ENCODE results near the gene BPIFB2.
"Not testable (repeated sequence)": the region's sequence is repeated elsewhere in the genome, so short reads cannot be mapped to it uniquely, and the experiment has no call there.

The BPIFB2 gene

GRCh38 chr20:32970973-32971300 lies 36.6 kb upstream of the BPIFB2 start:
- no peak for DNase-seq

- DNase-seq: no peak
Measured at GRCh38 chr20:32971703-32972161, 35.8 kb upstream of the BPIFB2 start.

DNA sequence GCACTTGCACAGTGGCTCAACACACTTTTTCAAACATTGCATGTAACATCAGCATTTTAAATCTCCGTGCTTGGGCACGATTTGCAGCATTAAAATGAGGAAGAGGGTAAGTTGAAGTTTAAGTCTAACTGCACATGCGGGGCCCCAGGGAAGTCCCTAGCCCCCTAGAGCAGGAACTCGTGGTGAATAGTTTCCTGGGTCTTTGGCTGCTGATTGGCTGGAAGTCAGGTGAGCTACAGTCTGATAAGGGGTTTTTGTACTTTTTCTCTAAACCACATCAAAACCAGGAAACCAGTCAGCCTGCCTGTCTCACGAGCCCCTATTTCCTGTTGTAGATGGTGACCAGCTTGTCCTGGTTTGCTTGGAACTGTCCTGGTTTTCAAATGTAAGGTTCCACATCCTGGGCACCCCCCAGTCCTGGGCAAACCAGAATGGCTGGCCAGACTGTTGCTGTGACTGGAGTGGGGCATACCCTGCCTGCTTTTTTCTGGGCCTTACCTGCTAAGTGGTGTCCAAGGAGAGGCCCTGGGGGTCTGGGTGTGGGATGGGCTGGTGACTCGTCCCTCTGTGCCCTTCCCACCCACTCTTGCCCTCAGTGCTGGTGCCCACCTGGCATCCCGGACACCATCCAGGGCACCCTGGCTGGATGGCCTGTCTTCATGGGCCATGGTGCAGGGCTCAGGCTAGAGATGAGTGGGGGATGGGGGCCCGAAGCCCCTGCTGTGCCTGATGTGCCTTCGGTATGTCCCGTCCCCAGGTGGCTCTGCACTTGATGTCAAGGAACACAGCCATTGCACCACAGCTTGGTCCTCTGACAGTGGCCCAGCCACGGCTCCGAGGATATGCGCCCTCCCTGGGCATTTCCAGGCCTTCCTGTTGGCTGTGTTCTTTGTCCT lies 35.1 kb upstream of the BPIFB2 start:
- peak; percentile 69 for DNase-seq

- no peak for DNase-seq
Measured at GRCh38 chr20:32973077-32973717, 34.3 kb upstream of the BPIFB2 start.

GRCh38 chr20:32974204-32975064 lies 33.1 kb upstream of the BPIFB2 start:
- not testable (repeated sequence) for DNase-seq

DNA sequence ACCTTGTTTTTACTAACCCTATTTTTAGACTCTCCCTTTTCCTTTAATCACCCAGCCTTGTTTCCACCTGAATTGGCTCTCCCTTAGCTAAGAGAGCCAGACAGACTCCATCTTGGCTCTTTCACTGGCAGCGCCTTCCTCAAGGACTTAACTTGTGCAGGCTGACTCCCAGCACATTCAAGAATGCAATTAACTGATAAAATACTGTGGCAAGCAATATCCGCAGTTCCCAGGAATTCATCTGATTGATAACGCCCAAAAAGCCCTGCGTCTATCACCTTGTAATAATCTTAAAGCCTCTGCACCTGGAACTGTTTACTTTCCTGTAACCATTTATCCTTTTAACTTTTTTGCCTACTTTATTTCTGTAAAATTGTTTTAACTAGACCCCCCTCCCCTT lies 32.4 kb upstream of the BPIFB2 start:
- not testable (repeated sequence) for DNase-seq

DNA sequence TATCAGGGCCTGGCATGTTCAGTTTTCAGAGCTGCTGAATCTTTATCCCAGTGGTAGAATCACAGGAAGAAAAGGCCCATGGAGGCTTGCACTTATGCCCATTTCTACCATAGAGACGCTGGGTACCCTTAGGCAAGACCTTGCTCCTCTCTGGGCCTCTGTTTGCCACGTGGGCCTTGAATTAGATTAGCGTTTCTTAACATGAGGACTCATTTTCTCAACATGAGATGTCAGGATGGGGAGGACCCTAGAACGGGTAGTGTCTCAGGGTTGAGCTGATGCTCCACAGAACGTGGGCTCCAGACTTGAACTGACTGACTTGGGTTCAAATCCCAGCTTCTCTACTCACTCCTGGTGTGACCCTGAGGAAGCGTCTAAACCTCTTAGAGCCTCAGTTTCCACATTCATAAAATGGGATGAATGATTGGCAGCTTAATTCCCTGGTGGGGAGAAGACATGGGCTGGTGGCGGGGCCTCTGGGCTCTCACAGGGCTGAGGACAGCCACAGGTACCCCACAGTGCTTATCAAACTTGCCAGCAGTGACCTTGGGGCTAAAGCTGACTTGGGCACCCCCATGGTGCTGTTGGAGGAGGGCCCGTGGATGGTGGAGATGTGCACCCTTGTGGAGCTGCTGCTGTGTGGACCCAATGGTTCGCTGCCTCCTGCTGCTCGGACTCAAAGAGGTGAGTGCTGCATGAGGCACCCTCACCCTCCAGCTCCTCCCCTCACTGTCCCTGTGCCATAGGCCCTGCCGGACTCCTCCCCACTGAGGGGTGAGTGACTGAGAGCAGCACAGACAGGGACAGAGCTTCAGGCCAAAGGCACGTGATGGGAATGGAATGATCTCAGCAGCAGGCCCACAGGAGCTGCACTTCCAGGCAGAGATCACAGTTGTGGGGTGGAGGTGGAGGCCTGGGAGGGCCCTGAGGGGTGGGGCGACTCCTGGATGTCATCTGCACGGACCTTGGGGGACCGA lies 31.5 kb upstream of the BPIFB2 start:
- no peak for DNase-seq

DNA sequence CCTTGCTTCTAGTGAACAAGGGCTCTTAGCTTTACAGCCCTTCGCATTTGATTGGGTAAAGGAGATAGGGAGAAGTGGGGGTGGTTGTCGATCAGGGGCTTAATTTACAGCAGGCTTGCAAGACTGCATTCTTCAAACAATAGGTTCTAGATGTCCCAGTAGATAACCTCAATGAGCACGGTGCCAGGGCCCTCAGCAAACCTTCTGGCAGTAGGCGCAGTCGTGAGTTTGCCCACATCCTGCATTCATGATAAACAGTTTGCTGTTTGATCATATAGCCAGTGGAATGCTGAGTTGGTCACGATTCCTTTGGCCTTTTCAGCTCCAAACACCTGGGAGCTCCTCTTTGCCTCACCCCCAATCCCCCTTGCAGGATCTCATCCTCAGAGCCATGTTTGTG lies 30.8 kb upstream of the BPIFB2 start:
- DNase-seq: no peak

GRCh38 chr20:32977281-32978008 lies 30.1 kb upstream of the BPIFB2 start:
- no peak for DNase-seq

DNA sequence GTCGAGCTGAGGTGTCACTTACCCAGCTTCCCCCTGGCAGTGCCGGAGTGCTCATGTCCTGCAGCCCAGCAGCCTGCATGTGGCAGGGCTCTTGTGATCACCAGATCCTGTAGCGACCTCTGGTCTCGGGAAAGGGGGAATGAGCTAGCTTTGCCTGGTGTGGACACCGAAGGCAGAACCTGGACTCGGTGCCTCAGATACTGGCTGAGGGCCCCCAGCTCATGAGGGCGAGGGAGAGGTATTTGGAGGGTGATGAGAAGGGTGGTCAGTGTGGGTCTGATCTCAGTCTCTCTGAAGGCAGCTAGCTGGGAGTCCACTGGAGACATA lies 29.5 kb upstream of the BPIFB2 start:
- no peak for DNase-seq

DNA sequence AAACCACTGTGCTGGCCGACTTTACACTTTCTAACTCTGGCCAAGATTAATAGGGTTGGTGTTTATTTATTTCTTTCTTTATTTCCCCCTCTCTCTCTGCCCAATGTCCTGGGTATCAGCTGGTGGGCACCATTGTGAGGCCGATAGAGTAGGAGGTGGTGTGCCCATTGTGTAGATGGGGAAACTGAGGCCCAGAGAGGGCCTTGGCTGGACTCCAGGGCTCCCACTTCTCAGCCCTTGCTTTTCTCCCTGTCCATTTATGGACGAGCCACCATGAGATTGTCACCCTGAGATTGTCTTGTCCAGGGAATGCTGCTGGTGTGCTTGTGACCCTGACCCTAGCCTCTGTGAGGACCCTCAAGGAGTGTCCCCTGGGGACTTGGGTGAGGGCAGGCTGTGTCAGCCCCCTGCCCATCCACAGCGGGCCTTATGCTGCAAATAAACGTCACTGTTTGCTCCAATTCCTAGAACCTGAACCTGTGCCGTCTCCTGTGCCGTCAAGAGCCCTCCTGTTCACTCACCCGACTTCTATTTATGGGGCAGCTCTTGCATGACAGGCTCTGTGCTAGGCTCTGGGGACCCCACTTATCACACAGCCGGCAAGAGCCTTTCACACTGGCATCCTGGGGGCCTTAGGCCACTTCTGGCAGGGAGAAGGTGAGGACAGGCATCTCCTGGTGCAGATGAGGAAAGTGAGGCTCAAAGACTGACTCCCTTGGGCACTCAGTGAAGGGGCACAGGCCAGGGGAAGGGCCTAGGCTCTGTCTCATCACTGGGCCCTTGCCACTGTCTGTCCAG lies 28.1 kb upstream of the BPIFB2 start:
- no peak for DNase-seq

GRCh38 chr20:32980131-32980941 lies 27.2 kb upstream of the BPIFB2 start:
- DNase-seq: no peak

- DNase-seq: no peak
Measured at GRCh38 chr20:32980990-32981389, 26.5 kb upstream of the BPIFB2 start.

DNA sequence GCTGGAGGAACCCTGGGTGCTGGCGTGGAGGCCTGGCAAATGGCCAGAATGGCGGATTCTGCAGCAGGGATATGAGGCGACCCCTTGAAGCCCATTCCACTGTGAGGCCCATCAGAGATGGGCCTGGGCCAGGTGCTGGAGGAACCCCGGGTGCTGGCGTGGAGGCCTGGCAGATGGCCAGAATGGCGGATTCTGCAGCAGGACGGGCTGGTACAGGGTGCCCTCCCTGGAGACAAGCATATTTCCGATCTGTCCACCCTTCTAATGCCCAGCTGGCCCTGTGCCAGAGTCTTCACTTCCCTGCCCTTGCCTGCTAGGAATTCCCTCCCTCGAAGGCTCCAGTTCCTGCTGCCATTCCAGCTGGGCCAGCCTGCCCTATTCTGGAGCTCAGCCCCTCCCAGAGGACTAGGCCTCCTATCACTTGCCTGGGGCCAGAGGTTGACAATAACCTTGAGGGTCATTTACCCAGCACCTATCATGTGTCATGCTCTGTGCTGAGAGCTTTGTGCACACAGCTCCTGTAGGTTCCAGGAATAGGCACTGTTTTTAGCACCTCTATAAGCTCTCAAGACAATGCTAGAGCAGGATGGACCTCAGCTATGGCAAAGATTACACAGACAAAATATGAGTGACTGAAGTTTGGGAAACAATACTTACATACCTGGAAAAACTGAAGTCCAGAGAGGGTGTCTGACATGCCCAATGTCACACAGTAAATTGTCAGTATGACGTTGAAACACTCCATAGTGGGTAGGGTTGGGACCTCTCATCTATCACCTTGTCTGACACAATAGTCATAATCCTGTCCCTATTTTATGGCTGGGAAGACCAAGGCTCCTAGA lies 24.7 kb upstream of the BPIFB2 start:
- no peak for DNase-seq

GRCh38 chr20:32983459-32984112 lies 23.9 kb upstream of the BPIFB2 start:
- no peak for DNase-seq

- DNase-seq: no peak
Measured at GRCh38 chr20:32984196-32984595, 23.3 kb upstream of the BPIFB2 start.

DNA sequence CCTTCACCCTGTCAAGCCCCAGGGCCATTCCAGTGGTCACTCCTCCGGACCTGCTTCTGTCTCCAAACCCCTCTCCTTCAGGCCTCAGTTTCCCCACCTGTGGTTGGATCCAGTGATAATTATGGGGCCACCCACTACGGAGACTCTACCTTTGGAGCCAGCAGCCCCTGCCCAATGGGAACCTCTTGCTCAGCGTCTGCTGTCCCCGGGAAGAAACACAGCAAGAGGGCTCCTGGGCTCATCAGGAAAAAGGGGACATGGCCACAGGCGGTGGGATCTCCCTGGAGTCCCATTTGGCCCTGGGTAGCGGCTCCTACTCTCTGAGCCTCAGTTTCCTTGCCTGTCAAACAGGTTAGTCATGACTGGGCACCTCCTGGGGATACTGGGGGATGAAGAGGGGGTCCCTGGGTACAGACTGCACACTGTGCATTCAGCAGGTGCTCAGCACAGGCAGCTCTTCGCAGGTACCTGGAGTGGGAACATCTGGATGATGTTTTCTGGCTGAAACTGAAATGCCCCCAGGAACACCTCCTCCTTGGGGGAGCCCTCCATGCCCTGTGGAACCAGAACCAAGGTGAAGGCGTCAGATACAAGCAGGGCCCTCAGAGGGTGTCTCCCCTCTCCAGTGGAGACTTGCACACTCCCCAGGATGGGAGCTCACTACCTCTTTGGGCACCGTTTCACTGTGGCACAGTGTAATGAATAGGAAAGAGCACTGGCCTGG lies 22.7 kb upstream of the BPIFB2 start:
- no peak for DNase-seq

DNA sequence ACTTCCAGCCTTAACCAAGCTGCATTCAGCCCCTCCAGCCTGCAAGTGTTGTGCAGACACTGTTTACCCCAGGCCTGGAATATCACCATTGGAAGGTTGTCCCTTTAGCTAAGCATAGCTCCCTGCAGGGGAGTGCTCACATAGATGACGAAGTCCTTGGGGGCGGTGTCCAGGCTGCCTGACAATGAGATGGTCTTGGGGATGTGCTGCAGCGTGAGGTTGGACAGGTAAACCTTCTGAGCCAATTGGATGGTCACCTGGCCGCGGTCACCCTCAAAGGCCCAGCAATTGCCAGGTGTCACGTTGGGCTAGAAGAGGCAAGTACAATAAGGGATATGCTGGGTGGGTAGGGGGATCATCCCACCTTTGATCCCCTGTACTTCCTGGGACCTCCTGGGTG lies 21.9 kb upstream of the BPIFB2 start:
- DNase-seq: no peak

Measured in activated T-cell treated with anti-CD3 and anti-CD28 coated beads for 4 hours (primary cell).